IMR-90 (cell line): ENCODE results near the gene FOXN3. TPM values are rescaled to one million over a fixed set of nuclear protein-coding genes. Genes with fewer than 3 reads are reported as not detected.

Source experiments
- ATAC-seq: fragments of 200-7000 bp; cut with Tn5 transposase; 2 replicates; pipeline ENCODE4 v1.9.1; 2020; ENCODE audit warnings: low read depth, mild to moderate bottlenecking, moderate library complexity
- BruUV-seq: library from RNA; stranded (reverse); fragments of 400-500 nt; replicated peaks from 2 replicates; lab custom pipeline; 2021; lab: Mats Ljungman, UMichigan
- CTCF ChIA-PET: fragments of 300-600 bp; formaldehyde crosslinking; extraction: SDS; loops from one replicate; lab custom pipeline; 2021; ENCODE audit warnings: antibody characterized with exemption; lab: Yijun Ruan, JAX
- POLR2A ChIA-PET: fragments of 300-600 bp; sonication (Branson Sonifier 250); formaldehyde crosslinking; loops from one replicate; lab custom pipeline; 2022; ENCODE audit warnings: antibody characterized with exemption; ENCODE audit not compliant: unreplicated experiment; lab: Charles Lee
- DNase-seq: peaks from one replicate; pipeline ENCODE4 v3.0.0; 2013
- H2AFZ ChIP-seq: replicated peaks from 2 replicates; pipeline ENCODE3; 2013; ENCODE audit warnings: low read length, mild to moderate bottlenecking; ENCODE audit not compliant: poor library complexity
- H2AK5ac ChIP-seq: 2 replicates; pipeline ENCODE4 v1.6.1; 2013; ENCODE audit warnings: low read depth, low read length, inconsistent platforms
- H2AK9ac ChIP-seq: replicated peaks from 2 replicates; pipeline ENCODE3; 2013; ENCODE audit warnings: mild to moderate bottlenecking, low read depth, low read length, moderate library complexity; ENCODE audit not compliant: poor library complexity
- H2BK120ac ChIP-seq: 2 replicates; pipeline ENCODE4 v1.6.1; 2013; ENCODE audit warnings: low read depth, low read length, inconsistent platforms
- H2BK15ac ChIP-seq: 3 replicates; pipeline ENCODE4 v1.6.1; 2013; ENCODE audit warnings: low read depth, low read length, inconsistent platforms
- H2BK20ac ChIP-seq: 2 replicates; pipeline ENCODE4 v1.6.1; 2013; ENCODE audit warnings: low read depth, mild to moderate bottlenecking, inconsistent platforms, low read length, moderate library complexity
- H2BK5ac ChIP-seq: 2 replicates; pipeline ENCODE4 v1.6.1; 2013; ENCODE audit warnings: mild to moderate bottlenecking, low read depth, low read length, inconsistent platforms; ENCODE audit not compliant: poor library complexity, severe bottlenecking
- H3K14ac ChIP-seq: replicated peaks from 2 replicates; pipeline ENCODE4 v1.6.1; 2013; ENCODE audit warnings: low read depth, low read length, inconsistent platforms
- H3K18ac ChIP-seq: 2 replicates; pipeline ENCODE4 v1.6.1; 2013; ENCODE audit warnings: low read depth, low read length, control low read depth
- H3K23ac ChIP-seq: 2 replicates; pipeline ENCODE4 v1.6.1; 2013; ENCODE audit warnings: low read depth, low read length, inconsistent platforms
- H3K27ac ChIP-seq: 2 replicates; pipeline ENCODE4 v1.5.1; 2013; ENCODE audit warnings: mild to moderate bottlenecking, control low read depth, low read length; ENCODE audit not compliant: insufficient read depth
- H3K27me3 ChIP-seq: 2 replicates; pipeline ENCODE4 v1.6.1; 2013; ENCODE audit warnings: low read length; ENCODE audit not compliant: control insufficient read depth, insufficient read depth
- H3K36me3 ChIP-seq: 2 replicates; pipeline ENCODE4 v1.6.1; 2013; ENCODE audit warnings: low read length, mixed read lengths; ENCODE audit not compliant: control insufficient read depth, insufficient read depth
- H3K4ac ChIP-seq: 2 replicates; pipeline ENCODE4 v1.6.1; 2013; ENCODE audit warnings: low read depth, low read length, inconsistent platforms
- H3K4me1 ChIP-seq: 2 replicates; pipeline ENCODE4 v1.6.1; 2013; ENCODE audit warnings: low read length, mixed read lengths; ENCODE audit not compliant: control insufficient read depth, insufficient read depth
- H3K4me2 ChIP-seq: 2 replicates; pipeline ENCODE4 v1.6.1; 2013; ENCODE audit warnings: low read depth, mild to moderate bottlenecking, control low read depth, low read length, moderate library complexity
- H3K4me3 ChIP-seq: 2 replicates; pipeline ENCODE4 v1.5.1; 2013; ENCODE audit warnings: low read depth, mild to moderate bottlenecking, control low read depth, low read length, moderate library complexity; ENCODE audit not compliant: insufficient read depth
- H3K56ac ChIP-seq: 2 replicates; pipeline ENCODE4 v1.6.1; 2013; ENCODE audit warnings: low read length, inconsistent platforms; ENCODE audit not compliant: insufficient read depth; ENCODE audit errors: extremely low read depth
- H3K79me1 ChIP-seq, 2 experiments: 2 replicates each; pipeline ENCODE4 v1.6.1; 2013; ENCODE audit warnings: low read length in 2 of 2, inconsistent platforms in 1 of 2, low read depth in 1 of 2
- H3K9ac ChIP-seq: 2 replicates; pipeline ENCODE4 v1.6.1; 2013; ENCODE audit warnings: low read depth, low read length, control low read depth
- H3K9me1 ChIP-seq: 2 replicates; pipeline ENCODE4 v1.6.1; 2013; ENCODE audit warnings: low read length, inconsistent platforms; ENCODE audit not compliant: insufficient read depth
- H3K9me3 ChIP-seq: 2 replicates; pipeline ENCODE4 v1.6.1; 2013; ENCODE audit warnings: low read length; ENCODE audit not compliant: control insufficient read depth, insufficient read depth
- H4K20me1 ChIP-seq: 2 replicates; pipeline ENCODE4 v1.6.1; 2013; ENCODE audit warnings: low read length, inconsistent platforms; ENCODE audit not compliant: insufficient read depth
- H4K5ac ChIP-seq: 2 replicates; pipeline ENCODE4 v1.6.1; 2013; ENCODE audit warnings: mild to moderate bottlenecking, low read depth, low read length, control low read depth
- H4K8ac ChIP-seq, 2 experiments: 2 replicates each; pipeline ENCODE4 v1.6.1; 2013; ENCODE audit warnings: low read depth in 2 of 2, low read length in 2 of 2, control low read depth in 1 of 2, inconsistent platforms in 1 of 2
- H4K91ac ChIP-seq: 2 replicates; pipeline ENCODE4 v1.6.1; 2013; ENCODE audit warnings: low read depth, low read length, inconsistent platforms; ENCODE audit not compliant: insufficient read depth
- BHLHE40 ChIP-seq: fragments of 150-350 bp; IDR thresholded peaks from 2 replicates; pipeline ENCODE4 v1.6.1; 2016; ENCODE audit warnings: mild to moderate bottlenecking, low read depth, low read length
- CEBPB ChIP-seq: IDR thresholded peaks from 2 replicates; pipeline ENCODE4 v1.6.1; 2012; ENCODE audit warnings: low read depth, low read length, improper control_type of control experiment
- CHD1 ChIP-seq: IDR thresholded peaks from 2 replicates; pipeline ENCODE4 v1.6.1; 2012; ENCODE audit warnings: low read depth, low read length, improper control_type of control experiment
- FOS ChIP-seq: fragments of 150-350 bp; IDR thresholded peaks from 2 replicates; pipeline ENCODE4 v1.6.1; 2016; ENCODE audit warnings: low read depth, low read length
- MAFK ChIP-seq: IDR thresholded peaks from 2 replicates; pipeline ENCODE4 v1.6.1; 2012; ENCODE audit warnings: low read depth, low read length, improper control_type of control experiment
- MAZ ChIP-seq: IDR thresholded peaks from 2 replicates; pipeline ENCODE4 v1.6.1; 2012; ENCODE audit warnings: low read depth, mild to moderate bottlenecking, low read length, improper control_type of control experiment, moderate library complexity, borderline replicate concordance
- MXI1 ChIP-seq: IDR thresholded peaks from 2 replicates; pipeline ENCODE4 v1.6.1; 2012; ENCODE audit warnings: low read depth, mild to moderate bottlenecking, low read length, moderate library complexity, borderline replicate concordance
- NFE2L2 ChIP-seq: fragments of 150-350 bp; IDR thresholded peaks from 2 replicates; pipeline ENCODE4 v1.6.1; 2016; ENCODE audit warnings: low read depth, mild to moderate bottlenecking, low read length
- POLR2A ChIP-seq: IDR thresholded peaks from 2 replicates; pipeline ENCODE4 v1.6.1; 2012; ENCODE audit warnings: mild to moderate bottlenecking, low read depth, low read length
- RAD21 ChIP-seq: IDR thresholded peaks from 2 replicates; pipeline ENCODE4 v1.6.1; 2012; ENCODE audit warnings: low read length, improper control_type of control experiment
- RCOR1 ChIP-seq: IDR thresholded peaks from 2 replicates; pipeline ENCODE4 v1.6.1; 2012; ENCODE audit warnings: mild to moderate bottlenecking, low read length, improper control_type of control experiment; ENCODE audit not compliant: insufficient replicate concordance
- RFX5 ChIP-seq: IDR thresholded peaks from 2 replicates; pipeline ENCODE4 v1.8.0; 2012; ENCODE audit warnings: low read depth, mild to moderate bottlenecking, low read length, moderate library complexity
- SMC3 ChIP-seq: fragments of 150-350 bp; IDR thresholded peaks from 2 replicates; pipeline ENCODE4 v1.6.1; 2016; ENCODE audit warnings: low read depth, mild to moderate bottlenecking, antibody characterized with exemption, low read length, moderate library complexity
- USF2 ChIP-seq: fragments of 150-350 bp; IDR thresholded peaks from 2 replicates; pipeline ENCODE4 v1.6.1; 2017; ENCODE audit warnings: mild to moderate bottlenecking, antibody characterized with exemption, low read length, low read depth
- WGBS, 2 experiments: methylation state at CpG; one replicate each; pipeline versions ENCODE4 v1.1.5 to v1.1.7; 2013; ENCODE audit warnings: missing lambda C conversion rate in 2 of 2; ENCODE audit not compliant: insufficient read length in 1 of 2; ENCODE audit errors: extremely low coverage in 2 of 2; 5-methylcytosine and 5-hydroxymethylcytosine counted together
- dilution Hi-C: fragments of 300-500 bp; cut with HindIII; formaldehyde crosslinking; loops from one replicate; pipeline ENCODE4 v1.14.3; 2018; ENCODE audit warnings: low sequenced_read_pairs; ENCODE audit not compliant: unreplicated experiment
- in situ Hi-C: fragments of 300-500 bp; cut with MboI; formaldehyde crosslinking; loops from 3 replicates; pipeline ENCODE4 v1.14.3; 2019; ENCODE audit warnings: low sequenced_read_pairs, inconsistent platforms, mixed read lengths
- intact Hi-C: fragments of 100-400 bp; cut with micrococcal nuclease; formaldehyde crosslinking; loops from 2 replicates; pipeline ENCODE4 v1.10.0; 2022
- polyA plus RNA-seq, 3 experiments: library from polyadenylated mRNA; depleted of rRNA; stranded (reverse); fragments of >200 nt; gene quantifications; 2 replicates each; pipeline ENCODE4 v1.2.3, GENCODE V29; 2012; ENCODE audit warnings: low replicate concordance in 1 of 3
- total RNA-seq: library from RNA; depleted of rRNA; stranded (reverse); fragments of >200 nt; gene quantifications from 2 replicates; pipeline ENCODE4 v1.2.3, GENCODE V29; 2012
- TF ChIP-seq, protein P1 (sequence below): fragments of 150-350 bp; IDR thresholded peaks from 2 replicates; pipeline ENCODE4 v1.6.1; 2016; ENCODE audit warnings: low read depth, mild to moderate bottlenecking, low read length, moderate library complexity, borderline replicate concordance
- TF ChIP-seq, protein P2 (sequence below): conservative IDR thresholded peaks from 2 replicates; pipeline ENCODE4 v1.5.1; 2012; ENCODE audit warnings: mild to moderate bottlenecking, low read depth, low read length, improper control_type of control experiment

The FOXN3 gene
- total and polyA plus RNA-seq, 2 of the 4 experiments (the other 2 are of a cell fraction) = 22.6 to 33.7 TPM

- Histone ChIP-seq H4K91ac (no peak overlapping the region), H3K9me3 (no peaks in the 10 kb centered on the region), H3K4ac (no peak overlapping the region), H2AK9ac (no peak overlapping the region), H2BK15ac (no peak overlapping the region), H3K18ac (no peak overlapping the region), H3K4me1 (peaks cover 10% of the 10 kb centered on the region), H4K5ac (no peak overlapping the region), H2BK120ac (no peak overlapping the region), H3K79me1 (peaks cover 40 to 59% of the 10 kb centered on the region in 2 experiments), H3K14ac (no peak overlapping the region), H3K56ac (no peak overlapping the region), H3K36me3 (no peaks in the 10 kb centered on the region), H3K27me3 (no peaks in the 10 kb centered on the region), H3K4me2 (no peak overlapping the region), H4K8ac (no peak overlapping the region), H2BK20ac (no peak overlapping the region), H3K9me1 (no peaks in the 10 kb centered on the region; the same call in 1 of the 2 replicates), H3K9ac (no peak overlapping the region), H3K23ac (no peak overlapping the region), H2AFZ (no peak overlapping the region), H3K27ac (no peak overlapping the region), H2AK5ac (no peak overlapping the region), H2BK5ac (no peak overlapping the region), H4K20me1 (peaks cover 10% of the 10 kb centered on the region; the same call in 1 of the 2 replicates), H3K4me3 (no peak overlapping the region)
- intact Hi-C loops = no loop called here
- POLR2A ChIA-PET = no interaction called here
- BruUV-seq = no TSS peak
- 100% methylated on average over 1 of the region's 3 CpGs; no CpG with 5 or more reads in 1 of the 2 experiments for WGBS, 2 experiments
- no peak for TF ChIP-seq POLR2A
- TF ChIP-seq, protein P1, sequence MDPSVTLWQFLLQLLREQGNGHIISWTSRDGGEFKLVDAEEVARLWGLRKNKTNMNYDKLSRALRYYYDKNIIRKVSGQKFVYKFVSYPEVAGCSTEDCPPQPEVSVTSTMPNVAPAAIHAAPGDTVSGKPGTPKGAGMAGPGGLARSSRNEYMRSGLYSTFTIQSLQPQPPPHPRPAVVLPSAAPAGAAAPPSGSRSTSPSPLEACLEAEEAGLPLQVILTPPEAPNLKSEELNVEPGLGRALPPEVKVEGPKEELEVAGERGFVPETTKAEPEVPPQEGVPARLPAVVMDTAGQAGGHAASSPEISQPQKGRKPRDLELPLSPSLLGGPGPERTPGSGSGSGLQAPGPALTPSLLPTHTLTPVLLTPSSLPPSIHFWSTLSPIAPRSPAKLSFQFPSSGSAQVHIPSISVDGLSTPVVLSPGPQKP = no peak
- no peak for TF ChIP-seq RAD21
- TF ChIP-seq SMC3 = no peak
- TF ChIP-seq CEBPB = no peak
- no peak for TF ChIP-seq NFE2L2
- TF ChIP-seq MXI1 = no peak
- TF ChIP-seq RFX5 = no peak
- TF ChIP-seq RCOR1 = no peak
- TF ChIP-seq USF2 = no peak
- no peak for TF ChIP-seq MAZ
- TF ChIP-seq, protein P2, sequence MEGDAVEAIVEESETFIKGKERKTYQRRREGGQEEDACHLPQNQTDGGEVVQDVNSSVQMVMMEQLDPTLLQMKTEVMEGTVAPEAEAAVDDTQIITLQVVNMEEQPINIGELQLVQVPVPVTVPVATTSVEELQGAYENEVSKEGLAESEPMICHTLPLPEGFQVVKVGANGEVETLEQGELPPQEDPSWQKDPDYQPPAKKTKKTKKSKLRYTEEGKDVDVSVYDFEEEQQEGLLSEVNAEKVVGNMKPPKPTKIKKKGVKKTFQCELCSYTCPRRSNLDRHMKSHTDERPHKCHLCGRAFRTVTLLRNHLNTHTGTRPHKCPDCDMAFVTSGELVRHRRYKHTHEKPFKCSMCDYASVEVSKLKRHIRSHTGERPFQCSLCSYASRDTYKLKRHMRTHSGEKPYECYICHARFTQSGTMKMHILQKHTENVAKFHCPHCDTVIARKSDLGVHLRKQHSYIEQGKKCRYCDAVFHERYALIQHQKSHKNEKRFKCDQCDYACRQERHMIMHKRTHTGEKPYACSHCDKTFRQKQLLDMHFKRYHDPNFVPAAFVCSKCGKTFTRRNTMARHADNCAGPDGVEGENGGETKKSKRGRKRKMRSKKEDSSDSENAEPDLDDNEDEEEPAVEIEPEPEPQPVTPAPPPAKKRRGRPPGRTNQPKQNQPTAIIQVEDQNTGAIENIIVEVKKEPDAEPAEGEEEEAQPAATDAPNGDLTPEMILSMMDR = no peak
- TF ChIP-seq MAFK = no peak
- TF ChIP-seq FOS = no peak
- no peak for TF ChIP-seq CHD1
- TF ChIP-seq BHLHE40 = no peak
- CTCF ChIA-PET = no interaction called here
- ATAC-seq (no peak), DNase-seq (no peak)
- dilution Hi-C loops = no loop called here
- in situ Hi-C loops = no loop called here
Observed at GRCh38 chr14:89356496-89356895, 60.5 kb downstream of the FOXN3 start.
